Right lobe of liver (tissue), 4 donors: ENCODE measurements around the gene RPS2.

Experiments used
- CTCF ChIP-seq, 4 donors: fragments of 200-600 bp in 3 of 4; fragments of 450-650 bp in 1 of 4; IDR thresholded peaks; one replicate each; pipeline versions ENCODE4 v1.5.1 to v1.8.0; 2016 to 2022; ENCODE audit warnings: antibody characterized with exemption in 4 of 4, mild to moderate bottlenecking in 2 of 4
- POLR2A ChIP-seq: fragments of 450-650 bp; IDR thresholded peaks from one replicate; pipeline ENCODE4 v1.6.1; 2017; ENCODE audit warnings: antibody characterized with exemption, mild to moderate bottlenecking
- donor health status: DM: no; HTN: no; CAD: no.
- donor health status: DM: no; HTN: no; CAD: no.
- donor health status: DM: no; HTN: yes; CAD: no.

GRCh38 chr16:1914988-1915387 lies 49.6 kb downstream of the RPS2 start:
- TF ChIP-seq CTCF (IDR thresholded peaks at IDR 0.05) (no peak), POLR2A (no peak)
